H9 (cell line): ENCODE measurements around the gene GAS2L2. TPM values are rescaled to one million over a fixed set of nuclear protein-coding genes. Genes with fewer than 3 reads are reported as not detected.

Source experiments
- DNase-seq: peaks from one replicate; pipeline ENCODE4 v3.0.0-alpha.2; 2017
- H2AFZ ChIP-seq: one replicate; pipeline ENCODE4 v1.6.1; 2013; ENCODE audit warnings: mild to moderate bottlenecking, low read length, control low read depth, moderate library complexity
- H2AK5ac ChIP-seq: 2 replicates; pipeline ENCODE4 v1.6.1; 2013; ENCODE audit warnings: low read length, control low read depth, mixed read lengths; ENCODE audit not compliant: insufficient read length
- H2BK120ac ChIP-seq: one replicate; pipeline ENCODE4 v1.6.1; 2013; ENCODE audit warnings: low read depth, mild to moderate bottlenecking, low read length, control low read depth, inconsistent platforms; ENCODE audit not compliant: poor library complexity, severe bottlenecking
- H2BK12ac ChIP-seq: 2 replicates; pipeline ENCODE4 v1.6.1; 2013; ENCODE audit warnings: low read length, control low read depth, mixed read lengths, low read depth; ENCODE audit not compliant: insufficient read length
- H2BK15ac ChIP-seq: 2 replicates; pipeline ENCODE4 v1.6.1; 2013; ENCODE audit warnings: low read depth, low read length, control low read depth
- H2BK20ac ChIP-seq: one replicate; pipeline ENCODE4 v1.6.1; 2013; ENCODE audit warnings: low read depth, mild to moderate bottlenecking, low read length, control low read depth, inconsistent platforms; ENCODE audit not compliant: poor library complexity, severe bottlenecking
- H2BK5ac ChIP-seq: 2 replicates; pipeline ENCODE4 v1.6.1; 2013; ENCODE audit warnings: low read length, control low read depth, mixed read lengths; ENCODE audit not compliant: insufficient read length
- H3K14ac ChIP-seq: 2 replicates; pipeline ENCODE4 v1.6.1; 2013; ENCODE audit warnings: low read length, control low read depth; ENCODE audit not compliant: insufficient read depth
- H3K18ac ChIP-seq: 2 replicates; pipeline ENCODE4 v1.6.1; 2013; ENCODE audit warnings: low read depth, mild to moderate bottlenecking, mixed read lengths, low read length, control low read depth; ENCODE audit not compliant: insufficient read length
- H3K23ac ChIP-seq: 2 replicates; pipeline ENCODE4 v1.6.1; 2013; ENCODE audit warnings: low read length, control low read depth, mixed read lengths, low read depth; ENCODE audit not compliant: insufficient read length
- H3K23me2 ChIP-seq: 2 replicates; pipeline ENCODE4 v1.6.1; 2013; ENCODE audit warnings: low read depth, mild to moderate bottlenecking, mixed read lengths, low read length, control low read depth; ENCODE audit not compliant: insufficient read length, poor library complexity, severe bottlenecking
- H3K27ac ChIP-seq: 2 replicates; pipeline ENCODE4 v1.5.1; 2013; ENCODE audit warnings: low read length, control low read depth, mixed read lengths, low read depth; ENCODE audit not compliant: insufficient read length
- H3K27me3 ChIP-seq: 2 replicates; pipeline ENCODE4 v1.6.1; 2013; ENCODE audit warnings: low read length, control low read depth, inconsistent platforms; ENCODE audit not compliant: insufficient read depth
- H3K4ac ChIP-seq: 2 replicates; pipeline ENCODE4 v1.6.1; 2013; ENCODE audit warnings: low read depth, mild to moderate bottlenecking, control low read depth, inconsistent platforms, low read length, moderate library complexity
- H3K4me1 ChIP-seq: 2 replicates; pipeline ENCODE4 v1.6.1; 2013; ENCODE audit warnings: low read length, control low read depth, inconsistent platforms; ENCODE audit not compliant: insufficient read depth
- H3K4me2 ChIP-seq: 2 replicates; pipeline ENCODE4 v1.6.1; 2013; ENCODE audit warnings: low read length, control low read depth, mixed read lengths; ENCODE audit not compliant: insufficient read length, insufficient read depth
- H3K56ac ChIP-seq: 2 replicates; pipeline ENCODE4 v1.6.1; 2013; ENCODE audit warnings: low read depth, mild to moderate bottlenecking, mixed read lengths, low read length, control low read depth; ENCODE audit not compliant: insufficient read length
- H3K79me1 ChIP-seq: 2 replicates; pipeline ENCODE4 v1.6.1; 2013; ENCODE audit warnings: low read depth, mild to moderate bottlenecking, moderate library complexity, low read length, control low read depth, inconsistent platforms; ENCODE audit not compliant: insufficient read depth, poor library complexity, severe bottlenecking
- H3K79me2 ChIP-seq: 2 replicates; pipeline ENCODE4 v1.6.1; 2013; ENCODE audit warnings: low read length, control low read depth, inconsistent platforms; ENCODE audit not compliant: insufficient read depth
- H3K9ac ChIP-seq: 2 replicates; pipeline ENCODE4 v1.6.1; 2013; ENCODE audit warnings: low read length, control low read depth, mixed read lengths; ENCODE audit not compliant: insufficient read length; ENCODE audit errors: extremely low read depth
- H3K9me3 ChIP-seq: one replicate; pipeline ENCODE4 v1.6.1; 2013; ENCODE audit warnings: low read depth, low read length, inconsistent platforms; ENCODE audit not compliant: control insufficient read depth
- H3T11ph ChIP-seq: one replicate; pipeline ENCODE4 v1.6.1; 2013; ENCODE audit warnings: mild to moderate bottlenecking, low read length, control low read depth, inconsistent platforms
- H4K20me1 ChIP-seq: one replicate; pipeline ENCODE4 v1.6.1; 2013; ENCODE audit not compliant: control insufficient read depth, insufficient read length, insufficient read depth
- H4K5ac ChIP-seq: 2 replicates; pipeline ENCODE4 v1.6.1; 2013; ENCODE audit warnings: low read depth, mild to moderate bottlenecking, mixed read lengths, low read length, control low read depth; ENCODE audit not compliant: insufficient read length
- H4K8ac ChIP-seq: replicated peaks from 2 replicates; pipeline ENCODE4 v1.6.1; 2013; ENCODE audit warnings: low read length, control low read depth, mixed read lengths, low read depth; ENCODE audit not compliant: insufficient read length
- H4K91ac ChIP-seq: 2 replicates; pipeline ENCODE4 v1.6.1; 2013; ENCODE audit warnings: low read depth, mild to moderate bottlenecking, moderate library complexity, mixed read lengths, low read length, control low read depth; ENCODE audit not compliant: insufficient read length
- H3K27ac Mint-ChIP-seq, 3 experiments: 2 replicates in 2 of 3; 3 replicates in 1 of 3; pipeline ENCODE4 v1.8.0; 2020 to 2021; ENCODE audit warnings: mixed read lengths in 3 of 3, mild to moderate bottlenecking in 1 of 3, moderate library complexity in 1 of 3
- H3K27me3 Mint-ChIP-seq: 2 replicates; pipeline ENCODE4 v1.8.0; 2021; ENCODE audit warnings: low read depth, mild to moderate bottlenecking, moderate library complexity, mixed read lengths
- H3K36me3 Mint-ChIP-seq, 3 experiments: 2 replicates in 2 of 3; 3 replicates in 1 of 3; pipeline ENCODE4 v1.8.0; 2020 to 2021; ENCODE audit warnings: low read depth in 3 of 3, mixed read lengths in 3 of 3; ENCODE audit not compliant: insufficient read depth in 1 of 3
- H3K4me1 Mint-ChIP-seq, 2 experiments: 2 replicates each; pipeline ENCODE4 v1.8.0; 2020; ENCODE audit warnings: mixed read lengths in 2 of 2
- H3K4me3 Mint-ChIP-seq, 2 experiments: 2 replicates in 1 of 2; 3 replicates in 1 of 2; pipeline ENCODE4 v1.8.0; 2020 to 2021; ENCODE audit warnings: mild to moderate bottlenecking in 2 of 2, mixed read lengths in 2 of 2, moderate library complexity in 1 of 2
- H3K9me3 Mint-ChIP-seq, 2 experiments: 2 replicates in 1 of 2; 3 replicates in 1 of 2; pipeline ENCODE4 v1.8.0; 2020; ENCODE audit warnings: mild to moderate bottlenecking in 2 of 2, mixed read lengths in 2 of 2, moderate library complexity in 1 of 2
- total RNA-seq: library from RNA; stranded (reverse); gene quantifications from 2 replicates; pipeline ENCODE4 v1.2.1, GENCODE V29; 2021
- TF ChIP-seq, protein P1 (sequence below): fragments of 200-600 bp; sonication (generic); conservative IDR thresholded peaks from 3 replicates; pipeline ENCODE4 v1.8.0; 2021; ENCODE audit warnings: antibody characterized with exemption, mild to moderate bottlenecking

The GAS2L2 gene
- total RNA-seq, 1 experiment from 2014 or later, result not detected

DNA sequence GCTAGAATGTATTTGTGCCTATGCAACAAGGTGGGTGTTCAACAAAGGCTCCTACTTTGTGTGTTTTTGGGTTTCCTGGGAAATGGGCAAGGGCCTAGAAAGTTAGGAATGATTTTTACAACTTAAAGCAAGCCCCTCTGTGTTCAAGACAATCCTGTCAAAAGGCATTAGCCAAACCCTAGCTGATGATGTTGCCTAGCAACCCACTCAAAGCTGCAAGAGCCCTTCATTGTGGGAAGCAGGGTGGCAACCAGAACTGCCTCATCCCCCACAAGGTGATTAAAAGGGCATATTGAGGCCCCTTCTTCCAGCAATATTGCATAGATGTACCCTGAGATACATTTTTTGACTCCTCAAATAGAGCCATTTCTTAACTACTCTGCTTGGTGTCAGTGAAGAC, 37.6 kb downstream of the GAS2L2 start:
- no peaks in the 10 kb centered on the region for H3K4me1 Mint-ChIP-seq
- Histone ChIP-seq H3K4me1 (no peaks in the 10 kb centered on the region), H3K14ac (no peak overlapping the region), H2BK15ac (no peak overlapping the region), H2AK5ac (no peak overlapping the region), H3K4ac (no peak overlapping the region), H3K23me2 (no peaks in the 10 kb centered on the region), H2BK20ac (no peak overlapping the region), H3K4me2 (no peak overlapping the region), H4K8ac (no peak overlapping the region), H4K20me1 (no peaks in the 10 kb centered on the region), H2BK120ac (no peak overlapping the region), H3K79me2 (0 out of 2 replicates have a peak, but pooled peaks cover 2% of the 10 kb centered on the region), H3K27ac (no peak overlapping the region), H3K18ac (no peak overlapping the region), H3K23ac (no peak overlapping the region), H2BK5ac (no peak overlapping the region), H2AFZ (no peak overlapping the region), H3K9me3 (no peaks in the 10 kb centered on the region), H3K9ac (no peak overlapping the region), H3K27me3 (no peaks in the 10 kb centered on the region), H3K79me1 (no peaks in the 10 kb centered on the region), H4K5ac (no peak overlapping the region), H3K56ac (no peak overlapping the region), H2BK12ac (no peak overlapping the region), H3T11ph (no peak overlapping the region), H4K91ac (no peak overlapping the region)
- no peak overlapping the region for H3K27ac Mint-ChIP-seq
- no peaks in the 10 kb centered on the region for H3K9me3 Mint-ChIP-seq
- no peak overlapping the region for H3K4me3 Mint-ChIP-seq
- no peaks in the 10 kb centered on the region for H3K27me3 Mint-ChIP-seq
- TF ChIP-seq, protein P1, sequence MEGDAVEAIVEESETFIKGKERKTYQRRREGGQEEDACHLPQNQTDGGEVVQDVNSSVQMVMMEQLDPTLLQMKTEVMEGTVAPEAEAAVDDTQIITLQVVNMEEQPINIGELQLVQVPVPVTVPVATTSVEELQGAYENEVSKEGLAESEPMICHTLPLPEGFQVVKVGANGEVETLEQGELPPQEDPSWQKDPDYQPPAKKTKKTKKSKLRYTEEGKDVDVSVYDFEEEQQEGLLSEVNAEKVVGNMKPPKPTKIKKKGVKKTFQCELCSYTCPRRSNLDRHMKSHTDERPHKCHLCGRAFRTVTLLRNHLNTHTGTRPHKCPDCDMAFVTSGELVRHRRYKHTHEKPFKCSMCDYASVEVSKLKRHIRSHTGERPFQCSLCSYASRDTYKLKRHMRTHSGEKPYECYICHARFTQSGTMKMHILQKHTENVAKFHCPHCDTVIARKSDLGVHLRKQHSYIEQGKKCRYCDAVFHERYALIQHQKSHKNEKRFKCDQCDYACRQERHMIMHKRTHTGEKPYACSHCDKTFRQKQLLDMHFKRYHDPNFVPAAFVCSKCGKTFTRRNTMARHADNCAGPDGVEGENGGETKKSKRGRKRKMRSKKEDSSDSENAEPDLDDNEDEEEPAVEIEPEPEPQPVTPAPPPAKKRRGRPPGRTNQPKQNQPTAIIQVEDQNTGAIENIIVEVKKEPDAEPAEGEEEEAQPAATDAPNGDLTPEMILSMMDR, result no peak
- DNase-seq, result no peak
- H3K36me3 Mint-ChIP-seq, result peaks cover 8 to 38% (median 29%) of the 10 kb centered on the region in 3 experiments; a peak in 6 of 7 replicates
